OCI-LY1 (cell line): ENCODE measurements around the gene ARID5B.

ENCODE experiments used
- H2AFZ ChIP-seq: fragments of 200-600 bp; sonication (generic), shearing (Covaris generic); 2 replicates; pipeline ENCODE4 v1.6.0; 2014; ENCODE audit warnings: antibody characterized with exemption, mild to moderate bottlenecking, low read length
- H3F3A ChIP-seq: fragments of 200-600 bp; sonication (generic), shearing (Covaris generic); 2 replicates; pipeline ENCODE4 v1.6.0; 2014; ENCODE audit warnings: mild to moderate bottlenecking, antibody characterized with exemption, low read length, moderate library complexity; ENCODE audit not compliant: insufficient read depth
- H3K27ac ChIP-seq: fragments of 200-600 bp; sonication (generic); 2 replicates; pipeline ENCODE4 v1.5.1; 2014; ENCODE audit warnings: low read length, mixed run types, mild to moderate bottlenecking, low read depth; ENCODE audit not compliant: poor library complexity, severe bottlenecking
- H3K27me3 ChIP-seq: fragments of 200-600 bp; sonication (generic); 2 replicates; pipeline ENCODE4 v1.6.0; 2014; ENCODE audit warnings: antibody characterized with exemption, mild to moderate bottlenecking, low read length, moderate library complexity; ENCODE audit not compliant: insufficient read depth
- H3K36me3 ChIP-seq: fragments of 200-600 bp; sonication (generic); 2 replicates; pipeline ENCODE4 v1.6.1; 2014; ENCODE audit warnings: mild to moderate bottlenecking, antibody characterized with exemption, low read length, moderate library complexity, mixed read lengths; ENCODE audit not compliant: insufficient read depth
- H3K4me1 ChIP-seq: fragments of 200-600 bp; sonication (generic); 2 replicates; pipeline ENCODE4 v1.5.1; 2014; ENCODE audit warnings: mild to moderate bottlenecking, low read length, moderate library complexity; ENCODE audit not compliant: insufficient read depth, severe bottlenecking
- H3K4me2 ChIP-seq: fragments of 200-600 bp; sonication (generic), shearing (Covaris generic); 2 replicates; pipeline ENCODE4 v1.6.1; 2014; ENCODE audit warnings: low read length
- H3K4me3 ChIP-seq: fragments of 200-600 bp; sonication (generic); 2 replicates; pipeline ENCODE4 v1.5.1; 2014; ENCODE audit warnings: low read length, low read depth, mild to moderate bottlenecking, mixed read lengths; ENCODE audit not compliant: poor library complexity, severe bottlenecking
- H3K79me2 ChIP-seq: fragments of 200-600 bp; shearing (Covaris generic); 2 replicates; pipeline ENCODE4 v1.6.1; 2016; ENCODE audit warnings: mixed run types, low read length, mixed read lengths; ENCODE audit not compliant: insufficient read depth
- H3K9ac ChIP-seq: fragments of 200-600 bp; sonication (generic), shearing (Covaris generic); 2 replicates; pipeline ENCODE4 v1.6.1; 2014; ENCODE audit warnings: mild to moderate bottlenecking, low read length, mixed read lengths
- H3K9me2 ChIP-seq: fragments of 200-600 bp; sonication (generic), shearing (Covaris generic); 2 replicates; pipeline ENCODE4 v1.6.1; 2014; ENCODE audit warnings: low read depth, mild to moderate bottlenecking, low read length, mixed read lengths
- H3K9me3 ChIP-seq: fragments of 200-600 bp; shearing (Covaris generic); 2 replicates; pipeline ENCODE4 v1.6.1; 2014; ENCODE audit warnings: low read length, mixed read lengths
- H4K20me1 ChIP-seq: fragments of 200-600 bp; sonication (generic), shearing (Covaris generic); 2 replicates; pipeline ENCODE4 v1.6.0; 2016; ENCODE audit warnings: mild to moderate bottlenecking, low read length; ENCODE audit not compliant: insufficient read depth
- EZH2 ChIP-seq: fragments of 200-600 bp; sonication (generic), shearing (Covaris generic); IDR thresholded peaks from 2 replicates; pipeline ENCODE4 v1.8.0; 2017; ENCODE audit warnings: borderline replicate concordance, mixed run types, mild to moderate bottlenecking, antibody characterized with exemption, low read length, moderate library complexity, mixed read lengths
- TF ChIP-seq, protein P1 (sequence below): fragments of 200-600 bp; sonication (generic), shearing (Covaris generic); IDR thresholded peaks from 2 replicates; pipeline ENCODE4 v1.5.1; 2017; ENCODE audit warnings: mild to moderate bottlenecking, antibody characterized with exemption, low read length, moderate library complexity, mixed read lengths

The ARID5B gene

DNA sequence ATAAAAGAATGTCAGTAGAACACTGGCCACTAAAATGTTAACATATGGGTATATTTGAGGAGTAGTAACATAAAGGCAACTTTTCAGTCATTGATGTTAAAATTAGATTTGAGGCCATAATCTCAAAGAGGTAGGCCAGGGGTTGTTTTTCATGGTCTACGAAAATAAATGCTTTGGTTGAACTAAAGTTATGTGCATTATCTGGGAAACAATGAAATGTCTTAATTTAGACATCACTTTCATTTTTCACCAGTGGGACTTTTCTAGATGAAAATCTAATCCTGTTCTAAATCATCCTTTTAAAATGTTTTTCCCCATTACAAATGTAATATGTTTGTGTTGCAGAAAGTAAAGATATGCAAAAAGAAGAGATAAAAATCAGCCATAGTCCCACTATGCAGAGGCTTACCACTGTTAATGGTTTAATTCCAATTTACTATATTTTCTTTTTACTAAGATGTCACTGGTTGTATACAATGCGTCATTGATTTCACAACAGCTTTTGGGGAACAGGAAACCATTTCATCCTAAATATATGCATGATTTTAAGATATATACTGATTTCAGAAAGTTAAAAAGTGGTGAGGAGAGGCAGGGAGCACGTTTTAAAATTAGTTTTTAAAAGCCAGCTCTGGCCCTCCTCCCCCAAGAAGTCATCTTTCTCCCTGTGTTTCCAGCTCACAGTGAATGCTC, 64.3 kb downstream of the ARID5B start:
- H3K4me2 ChIP-seq = peak overlapping the region; percentile 58
- H4K20me1 ChIP-seq = no peaks in the 10 kb centered on the region
- H3K36me3 ChIP-seq = peaks cover 26% of the 10 kb centered on the region; the same call in 1 of the 2 replicates
- H3K4me1 ChIP-seq = peaks cover 100% of the 10 kb centered on the region
- peak overlapping the region; percentile 64 for H3K9ac ChIP-seq
- no peak overlapping the region for H2AFZ ChIP-seq
- H3F3A ChIP-seq = no peaks in the 10 kb centered on the region
- H3K27me3 ChIP-seq = no peaks in the 10 kb centered on the region
- no peaks in the 10 kb centered on the region for H3K9me2 ChIP-seq
- peak overlapping the region; percentile 98 for H3K27ac ChIP-seq
- H3K9me3 ChIP-seq = no peaks in the 10 kb centered on the region
- H3K79me2 ChIP-seq = peaks cover 35% of the 10 kb centered on the region; the same call in 1 of the 2 replicates
- no peak overlapping the region for H3K4me3 ChIP-seq
- no peak for TF ChIP-seq EZH2
- TF ChIP-seq, protein P1, sequence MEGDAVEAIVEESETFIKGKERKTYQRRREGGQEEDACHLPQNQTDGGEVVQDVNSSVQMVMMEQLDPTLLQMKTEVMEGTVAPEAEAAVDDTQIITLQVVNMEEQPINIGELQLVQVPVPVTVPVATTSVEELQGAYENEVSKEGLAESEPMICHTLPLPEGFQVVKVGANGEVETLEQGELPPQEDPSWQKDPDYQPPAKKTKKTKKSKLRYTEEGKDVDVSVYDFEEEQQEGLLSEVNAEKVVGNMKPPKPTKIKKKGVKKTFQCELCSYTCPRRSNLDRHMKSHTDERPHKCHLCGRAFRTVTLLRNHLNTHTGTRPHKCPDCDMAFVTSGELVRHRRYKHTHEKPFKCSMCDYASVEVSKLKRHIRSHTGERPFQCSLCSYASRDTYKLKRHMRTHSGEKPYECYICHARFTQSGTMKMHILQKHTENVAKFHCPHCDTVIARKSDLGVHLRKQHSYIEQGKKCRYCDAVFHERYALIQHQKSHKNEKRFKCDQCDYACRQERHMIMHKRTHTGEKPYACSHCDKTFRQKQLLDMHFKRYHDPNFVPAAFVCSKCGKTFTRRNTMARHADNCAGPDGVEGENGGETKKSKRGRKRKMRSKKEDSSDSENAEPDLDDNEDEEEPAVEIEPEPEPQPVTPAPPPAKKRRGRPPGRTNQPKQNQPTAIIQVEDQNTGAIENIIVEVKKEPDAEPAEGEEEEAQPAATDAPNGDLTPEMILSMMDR = no peak

DNA sequence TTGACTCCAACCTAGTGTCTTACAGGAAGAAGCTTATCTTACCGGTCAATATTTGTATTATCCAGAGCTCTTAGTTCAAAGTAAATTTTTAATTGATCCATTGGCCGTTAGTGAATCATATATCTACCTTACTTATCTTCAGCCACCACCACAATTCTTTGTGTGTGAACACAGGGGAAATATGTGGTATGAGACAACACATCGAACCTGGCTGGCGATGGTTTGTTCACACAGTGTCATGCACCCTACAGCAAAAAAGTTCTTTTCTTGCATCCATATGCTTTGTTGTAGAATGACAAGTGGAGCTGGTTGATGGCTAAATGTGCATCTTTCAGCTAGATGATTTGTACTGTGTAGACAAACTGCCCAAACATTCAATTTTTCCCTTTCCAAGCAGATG, 65.8 kb downstream of the ARID5B start:
- no peaks in the 10 kb centered on the region for H4K20me1 ChIP-seq
- no peaks in the 10 kb centered on the region for H3F3A ChIP-seq
- no peaks in the 10 kb centered on the region for H3K9me3 ChIP-seq
- H3K4me2 ChIP-seq = no peak overlapping the region
- H3K4me1 ChIP-seq = peaks cover 100% of the 10 kb centered on the region
- H3K9me2 ChIP-seq = no peaks in the 10 kb centered on the region
- no peak overlapping the region for H2AFZ ChIP-seq
- H3K36me3 ChIP-seq = peaks cover 26% of the 10 kb centered on the region; the same call in 1 of the 2 replicates
- TF ChIP-seq, protein P1 = no peak
- TF ChIP-seq EZH2 = no peak
- no peaks in the 10 kb centered on the region for H3K27me3 ChIP-seq
- no peak overlapping the region for H3K4me3 ChIP-seq
- H3K9ac ChIP-seq = peak overlapping the region; percentile 6; the same call in 1 of the 2 replicates
- H3K79me2 ChIP-seq = peaks cover 47% of the 10 kb centered on the region; the same call in 1 of the 2 replicates
- H3K27ac ChIP-seq = peak overlapping the region; percentile 98

DNA sequence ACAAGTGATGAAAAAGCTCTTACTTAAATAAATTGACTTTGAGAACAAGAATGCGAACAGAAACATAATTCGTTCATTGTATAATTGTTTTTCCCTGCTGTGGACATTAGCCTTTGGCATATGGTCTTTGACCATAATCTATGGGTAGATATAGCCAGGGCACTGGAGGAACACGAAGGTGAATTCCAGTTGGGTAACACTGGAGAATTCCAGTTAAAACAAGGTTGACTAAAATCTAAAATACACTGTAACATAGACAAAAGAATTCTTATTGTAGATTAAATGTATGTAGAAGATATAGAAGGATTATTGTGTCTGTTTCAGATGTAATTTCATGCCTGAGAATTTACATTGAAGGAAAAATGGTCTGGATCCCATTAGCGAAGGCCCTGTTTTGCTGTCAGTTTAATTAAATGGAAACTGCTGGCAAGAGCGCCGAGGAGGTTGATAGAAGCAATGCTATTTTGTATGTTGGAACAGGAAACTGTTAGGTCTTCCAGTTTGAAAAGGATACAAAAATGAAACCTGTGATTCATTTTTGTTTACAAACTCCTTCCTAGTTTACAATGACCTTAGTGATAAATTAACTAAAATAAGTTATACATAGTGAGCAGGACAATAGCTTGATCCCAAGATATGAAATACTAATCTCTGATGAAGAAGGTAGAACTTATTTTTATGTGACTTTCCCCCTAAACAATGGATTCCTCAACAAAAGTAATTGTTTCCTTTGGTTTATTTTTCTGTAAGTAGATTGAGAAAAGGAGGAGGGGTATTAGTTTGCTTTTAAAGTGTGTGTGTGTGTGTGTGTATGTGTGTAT, 68.9 kb downstream of the ARID5B start:
- Histone ChIP-seq H3K4me3 (no peak overlapping the region), H3K9me3 (no peaks in the 10 kb centered on the region), H2AFZ (no peak overlapping the region), H3K27me3 (no peaks in the 10 kb centered on the region), H3K9me2 (no peaks in the 10 kb centered on the region), H3F3A (peaks cover 4% of the 10 kb centered on the region; the same call in 1 of the 2 replicates), H3K4me1 (peaks cover 100% of the 10 kb centered on the region), H3K79me2 (peaks cover 52% of the 10 kb centered on the region; the same call in 1 of the 2 replicates), H3K4me2 (peak overlapping the region; percentile 37), H3K36me3 (peaks cover 26% of the 10 kb centered on the region; the same call in 1 of the 2 replicates), H3K9ac (peak overlapping the region; percentile 47; the same call in 1 of the 2 replicates), H3K27ac (peak overlapping the region; percentile 86), H4K20me1 (no peaks in the 10 kb centered on the region)
- no peak for TF ChIP-seq EZH2
- TF ChIP-seq, protein P1 = no peak
